Stimulated activated CD8-positive, alpha-beta memory T cell treated with anti-CD3 and anti-CD28 coated beads, Interleukin-2, amount 100 ng/mL, for 1 hour (primary cell): ENCODE measurements around the gene TNFAIP8L1.
"Not testable (repeated sequence)": the region's sequence is repeated elsewhere in the genome, so short reads cannot be mapped to it uniquely, and the experiment has no call there.

Source experiments
- DNase-seq, 2 donors: peaks; one replicate each; pipeline ENCODE4 v3.0.0-alpha.2; 2020; ENCODE audit warnings: low read depth in 2 of 2

TNFAIP8L1 gene

DNA sequence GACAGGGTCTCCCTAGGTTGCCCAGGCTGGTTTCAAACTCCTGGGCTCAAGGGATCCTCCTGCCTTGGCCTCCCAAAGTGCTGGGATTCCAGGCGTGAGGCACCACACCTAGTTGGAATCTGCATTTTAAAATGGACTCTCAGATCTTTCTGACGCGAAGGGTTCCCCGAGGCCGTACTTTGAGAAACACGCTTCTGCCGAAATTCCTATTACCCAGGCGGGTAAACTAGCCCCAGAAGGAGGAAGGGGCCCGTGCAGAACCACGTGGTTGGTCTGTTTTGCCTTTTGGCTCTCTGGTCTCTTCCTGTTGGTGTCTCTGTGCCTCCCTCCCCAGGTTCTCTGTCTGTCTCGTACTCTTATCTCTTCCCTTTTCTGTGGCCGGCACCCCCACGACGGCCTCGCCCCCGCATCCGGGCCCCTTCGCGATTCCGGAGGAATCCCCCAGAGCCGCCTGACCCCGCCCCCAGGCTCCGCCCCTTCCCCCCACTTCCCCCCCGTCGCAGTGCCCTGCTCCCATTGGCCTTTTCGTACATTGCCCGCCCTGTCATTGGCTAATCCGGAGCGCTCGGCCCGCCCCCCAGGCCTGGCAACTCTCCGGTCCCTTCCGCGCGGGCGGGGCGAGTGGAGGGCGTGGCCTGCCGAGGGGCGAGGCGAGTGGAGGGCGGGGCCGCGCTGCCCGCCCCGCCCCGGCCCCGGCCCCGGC is at the start of gene TNFAIP8L1:
Gene TNFAIP8L1, plus strand, starts transcription at position 689 of the 703 bp plus-strand sequence. CDS start 12,354 bp downstream, outside the sequence.
- peak; percentile 98 to 99 for DNase-seq

GRCh38 chr19:4589579-4590410 is 49.5 kb upstream of the TNFAIP8L1 start:
- DNase-seq = no peak

DNA sequence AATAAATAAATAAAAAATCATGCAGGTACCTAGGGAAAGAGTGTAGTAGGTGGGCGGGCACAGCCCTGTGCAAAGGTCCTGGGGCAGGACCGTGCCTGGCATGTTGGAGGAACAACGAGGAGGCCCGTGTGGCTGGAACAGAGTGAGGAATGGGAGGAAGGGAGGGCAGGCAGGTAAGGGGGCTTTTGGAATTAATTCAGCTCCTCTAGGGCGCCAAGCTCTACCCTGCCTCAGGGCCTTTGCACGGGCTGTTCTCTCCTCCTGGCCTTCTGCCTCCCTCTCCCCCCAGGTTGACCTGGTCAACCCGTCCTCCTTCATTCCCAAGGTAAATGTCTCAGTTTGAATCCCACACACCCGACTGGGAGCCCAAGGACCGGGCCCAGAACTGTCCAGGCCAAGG is 48.8 kb upstream of the TNFAIP8L1 start:
- DNase-seq = no peak

GRCh38 chr19:4591320-4591719 is 48.0 kb upstream of the TNFAIP8L1 start:
- DNase-seq = no peak

- DNase-seq = no peak
Measured at GRCh38 chr19:4592445-4592844, 46.9 kb upstream of the TNFAIP8L1 start.

GRCh38 chr19:4593409-4593851 is 45.9 kb upstream of the TNFAIP8L1 start:
- DNase-seq = no peak

- DNase-seq = no peak
Measured at GRCh38 chr19:4594201-4594600, 45.1 kb upstream of the TNFAIP8L1 start.

GRCh38 chr19:4595158-4595557 is 44.2 kb upstream of the TNFAIP8L1 start:
- DNase-seq = not testable (repeated sequence)

DNA sequence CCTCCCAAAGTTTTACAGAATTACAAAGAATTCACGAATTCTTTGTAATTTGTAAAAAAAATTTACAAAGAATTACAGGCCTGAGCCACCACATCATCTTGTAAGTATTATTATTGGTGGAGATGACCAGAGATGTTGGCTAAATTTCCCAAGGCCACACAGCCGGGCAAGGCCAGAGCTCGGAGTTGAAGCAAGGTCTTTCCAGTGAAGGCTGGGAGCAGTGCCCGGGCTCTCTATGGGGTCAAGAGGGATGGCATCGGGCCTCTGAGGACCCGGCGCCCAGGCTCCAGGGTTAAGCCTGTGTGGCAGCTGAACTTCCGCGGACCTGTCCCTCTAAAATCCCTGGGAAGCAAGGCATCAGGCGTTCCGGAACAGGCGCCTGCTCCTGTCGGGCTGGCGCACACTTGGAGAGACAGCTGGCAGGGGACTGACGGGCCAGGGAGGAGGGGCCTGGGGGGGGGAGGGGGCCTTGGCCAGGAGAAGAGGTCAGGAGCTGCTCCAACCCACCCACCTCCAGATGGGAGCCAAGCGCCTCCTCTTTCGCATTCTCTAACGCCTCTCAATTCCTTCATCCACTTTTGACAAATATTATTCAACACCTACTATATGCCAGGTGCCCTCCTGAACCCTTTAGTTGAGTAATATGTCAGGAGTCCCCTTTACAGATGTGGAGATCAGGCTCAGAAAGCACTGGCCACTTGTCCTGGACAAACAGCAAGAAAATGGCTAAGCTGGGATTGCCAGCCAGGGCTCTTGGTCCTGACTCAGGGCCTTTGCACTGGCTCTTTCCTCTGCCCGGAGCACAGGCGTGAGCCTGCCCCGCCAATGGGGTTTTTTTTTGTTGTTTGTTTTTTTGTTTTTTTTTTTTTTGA is 43.0 kb upstream of the TNFAIP8L1 start:
- no peak for DNase-seq

- peak in 1 of 2 donors; percentile 15 for DNase-seq
Measured at GRCh38 chr19:4597278-4597974, 41.9 kb upstream of the TNFAIP8L1 start.

GRCh38 chr19:4597975-4598671 is 41.2 kb upstream of the TNFAIP8L1 start:
- peak in 1 of 2 donors; percentile 4 for DNase-seq

GRCh38 chr19:4598712-4599111 is 40.6 kb upstream of the TNFAIP8L1 start:
- DNase-seq = no peak

GRCh38 chr19:4600082-4600481 is 39.2 kb upstream of the TNFAIP8L1 start:
- no peak for DNase-seq

GRCh38 chr19:4600893-4601292 is 38.4 kb upstream of the TNFAIP8L1 start:
- DNase-seq = no peak

GRCh38 chr19:4602173-4602788 is 37.0 kb upstream of the TNFAIP8L1 start:
- DNase-seq = no peak

DNA sequence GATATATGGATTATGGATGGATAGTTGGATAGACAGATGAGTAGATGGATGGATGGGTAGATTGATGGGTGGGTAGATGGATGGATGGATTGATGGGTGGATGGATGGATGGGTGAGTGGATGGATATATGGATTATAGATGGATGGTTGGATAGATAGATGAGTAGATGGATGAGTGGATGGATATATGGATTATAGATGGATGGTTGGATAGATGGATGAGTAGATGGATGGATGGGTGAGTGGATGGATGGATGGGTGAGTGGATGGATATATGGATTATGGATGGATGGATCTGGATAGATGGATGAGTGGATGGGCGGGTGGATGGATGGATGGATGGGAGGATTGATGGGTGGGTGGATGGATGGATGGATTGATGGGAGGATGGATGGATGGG is 36.4 kb upstream of the TNFAIP8L1 start:
- DNase-seq = no peak

GRCh38 chr19:4604912-4605311 is 34.4 kb upstream of the TNFAIP8L1 start:
- no peak for DNase-seq

DNA sequence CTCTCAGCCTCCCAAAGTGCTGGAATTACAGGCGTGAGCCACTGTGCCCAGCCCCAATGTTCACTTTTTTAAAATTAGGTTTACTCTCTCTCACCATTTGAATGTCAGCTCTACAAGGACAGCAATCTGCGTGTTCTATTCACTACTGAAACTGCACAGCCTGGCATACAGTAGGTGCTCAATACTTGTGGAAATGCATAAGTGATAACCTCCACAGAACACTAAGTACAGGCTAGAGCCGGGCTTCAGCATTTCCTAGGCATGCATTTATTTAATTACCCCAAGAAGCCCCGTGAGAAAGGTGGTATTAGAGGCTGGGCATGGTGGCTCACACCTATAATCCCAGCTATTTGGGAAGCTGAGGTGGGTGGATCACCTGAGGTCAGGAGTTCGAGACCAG is 33.1 kb upstream of the TNFAIP8L1 start:
- DNase-seq = no peak

DNA sequence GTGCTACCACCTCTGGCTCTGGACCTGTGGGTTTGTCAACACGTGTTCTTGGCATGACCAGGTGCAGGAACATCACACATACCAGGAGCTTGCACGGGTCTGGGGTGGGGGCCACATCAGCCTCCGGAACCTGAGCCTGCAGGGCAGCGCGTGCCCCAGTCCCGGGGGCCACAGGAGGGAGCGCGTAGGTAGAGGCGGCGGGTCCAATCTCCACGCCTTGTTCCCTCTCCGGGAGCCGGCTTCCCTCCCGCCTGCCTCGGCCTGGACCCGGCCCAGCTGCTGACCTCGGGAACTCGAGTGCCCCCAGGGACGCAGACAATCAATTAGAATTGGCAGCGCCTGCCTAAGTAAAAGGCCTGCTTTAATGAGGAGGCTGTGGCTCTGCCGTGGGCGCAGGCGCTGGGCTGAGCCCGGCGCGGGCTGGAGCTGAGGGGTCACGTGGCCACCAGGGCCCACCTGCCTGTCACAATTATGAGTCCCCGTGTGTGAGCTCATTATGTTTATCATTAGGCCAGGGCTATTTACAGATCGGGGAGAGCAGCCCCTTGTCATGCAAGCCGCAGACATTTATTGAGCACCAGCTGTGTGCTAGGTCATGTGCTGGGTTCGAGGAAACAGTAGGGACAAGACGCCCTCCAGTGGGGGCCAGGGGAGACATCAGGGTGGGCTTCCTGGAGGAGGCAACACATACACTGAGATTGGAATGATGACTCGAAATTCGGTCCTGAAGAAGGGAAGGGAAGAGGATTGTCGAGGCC is 32.2 kb upstream of the TNFAIP8L1 start:
- no peak for DNase-seq
